ACHN (cell line): ENCODE data around the gene FBLN7.
A peak's percentile ranks its signal among the peaks of the same experiment; 100 is the strongest.
"Not testable (repeated sequence)": the region's sequence is repeated elsewhere in the genome, so short reads cannot be mapped to it uniquely, and the experiment has no call there.

Experiments
- DNase-seq: peaks from one replicate; pipeline ENCODE4 v3.0.0-alpha.2; 2015
- in situ Hi-C: cut with HindIII; loops from 2 replicates; pipeline ENCODE4 v1.10.0; 2017; ENCODE audit warnings: low sequenced_read_pairs, low pct_ligation_motif_present, low pct_unique_long_range_greater_than_20kb

FBLN7 gene

GRCh38 chr2:112197868-112198267, 59.7 kb downstream of the FBLN7 start:
- in situ Hi-C loops: no loop called here
- no peak for DNase-seq

DNA sequence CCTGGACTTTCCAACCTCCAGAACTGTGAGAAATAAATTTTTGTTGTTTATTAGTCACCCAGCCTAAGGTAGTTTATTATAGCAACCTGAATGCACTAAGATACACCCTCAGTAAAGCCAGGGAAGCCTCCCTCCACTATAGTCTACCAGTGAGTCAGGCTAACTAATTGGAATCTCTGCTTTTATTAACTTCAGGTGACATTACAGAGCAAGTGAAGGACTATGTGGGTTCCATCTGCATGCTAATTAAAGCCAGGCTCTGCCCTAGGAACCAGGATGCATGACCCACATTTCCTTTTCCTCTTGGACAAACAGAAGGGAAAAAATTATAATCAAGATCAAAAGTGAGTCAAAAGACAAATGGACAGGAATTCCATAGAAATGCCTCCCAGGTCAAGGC, 60.6 kb downstream of the FBLN7 start:
- in situ Hi-C loops: no loop called here
- no peak for DNase-seq

DNA sequence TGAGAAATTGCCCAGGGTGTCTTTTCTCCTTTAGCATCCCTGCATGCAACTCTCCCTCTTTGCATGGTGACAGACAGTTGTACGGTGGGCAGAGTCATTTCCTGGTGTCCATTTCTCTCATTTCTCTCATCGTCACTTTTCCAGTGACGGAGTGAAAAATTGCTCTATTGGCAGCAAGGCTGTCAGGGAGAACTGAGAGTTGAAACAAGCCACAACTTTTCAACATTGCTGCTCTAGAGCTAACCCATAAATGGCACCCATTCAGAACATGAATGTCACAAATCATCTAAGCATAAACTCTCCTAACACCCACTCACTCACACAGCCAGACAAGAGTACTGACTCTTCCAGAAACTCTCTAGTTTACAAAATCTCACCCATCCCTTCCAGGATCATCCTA, 61.0 kb downstream of the FBLN7 start:
- in situ Hi-C loops: no loop called here
- no peak for DNase-seq

- in situ Hi-C loops: no loop called here
Observed at GRCh38 chr2:112201696-112202430, 63.7 kb downstream of the FBLN7 start.

DNA sequence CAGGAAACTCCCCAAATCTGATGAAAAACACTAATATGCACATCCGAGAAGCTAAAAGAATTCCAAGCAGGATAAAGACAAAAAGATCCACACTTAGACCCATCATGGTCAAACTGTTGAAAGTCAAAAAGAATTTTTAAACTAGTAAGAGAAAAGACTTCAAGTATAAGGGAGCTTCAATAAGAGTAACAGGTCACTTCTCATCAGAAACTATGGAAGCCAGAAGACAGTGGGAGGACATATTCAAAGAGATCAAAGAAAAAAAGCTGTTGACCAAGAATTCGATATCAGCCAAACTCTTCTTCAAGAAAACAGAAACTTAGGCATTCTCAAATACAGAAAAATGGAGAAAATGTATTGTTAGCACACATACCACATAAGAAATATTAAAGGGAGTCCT, 66.2 kb downstream of the FBLN7 start:
- DNase-seq: peak; percentile 46
- in situ Hi-C loops: no loop called here

More at GRCh38 chr2:112201696-112202430, 63.7 kb downstream of the FBLN7 start:
- DNase-seq: no peak

DNA sequence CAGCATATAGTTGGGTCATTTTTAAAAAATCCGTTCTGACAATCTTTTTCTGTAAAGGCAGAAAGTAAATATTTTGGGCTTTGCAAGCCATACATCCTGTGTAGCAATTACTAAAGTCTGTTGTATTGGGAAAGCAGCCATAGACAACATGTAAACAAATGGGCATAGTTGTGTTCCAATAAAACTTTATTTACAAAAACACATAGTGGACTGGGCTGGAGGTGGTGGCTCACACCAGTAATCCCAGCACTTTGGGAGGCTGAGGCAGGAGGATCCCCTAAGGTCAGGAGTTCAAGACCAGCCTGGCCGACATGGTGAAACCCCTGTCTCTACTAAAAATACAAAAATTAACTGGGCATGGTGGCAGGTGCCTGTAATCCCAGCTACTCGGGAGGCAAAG, 69.7 kb downstream of the FBLN7 start:
- in situ Hi-C loops, DNase-seq: not testable (repeated sequence)

DNA sequence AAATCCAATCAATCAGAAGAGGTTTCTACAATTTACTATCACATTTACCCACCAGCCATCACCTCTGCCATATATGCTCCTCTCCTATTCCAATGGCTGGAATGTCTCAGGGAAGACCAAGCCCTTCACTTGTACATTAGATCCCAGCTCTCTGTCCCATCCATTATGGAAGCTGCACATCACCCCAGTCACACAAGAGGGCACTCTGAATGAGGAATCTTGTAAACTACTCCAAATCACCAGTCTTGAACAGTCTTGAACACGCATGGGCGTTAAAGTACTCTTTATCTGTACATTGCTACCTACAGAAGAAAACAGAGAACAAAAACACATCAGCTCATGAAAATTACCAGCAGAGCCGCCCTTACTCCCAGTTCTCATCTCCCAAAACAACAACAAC, 78.0 kb downstream of the FBLN7 start:
- DNase-seq: peak; percentile 43
- in situ Hi-C loops: no loop called here

- in situ Hi-C loops: no loop called here
- DNase-seq: no peak
Observed at GRCh38 chr2:112217854-112218253, 79.7 kb downstream of the FBLN7 start.

- in situ Hi-C loops: no loop called here
- no peak for DNase-seq
Observed at GRCh38 chr2:112220186-112220585, 82.0 kb downstream of the FBLN7 start.

DNA sequence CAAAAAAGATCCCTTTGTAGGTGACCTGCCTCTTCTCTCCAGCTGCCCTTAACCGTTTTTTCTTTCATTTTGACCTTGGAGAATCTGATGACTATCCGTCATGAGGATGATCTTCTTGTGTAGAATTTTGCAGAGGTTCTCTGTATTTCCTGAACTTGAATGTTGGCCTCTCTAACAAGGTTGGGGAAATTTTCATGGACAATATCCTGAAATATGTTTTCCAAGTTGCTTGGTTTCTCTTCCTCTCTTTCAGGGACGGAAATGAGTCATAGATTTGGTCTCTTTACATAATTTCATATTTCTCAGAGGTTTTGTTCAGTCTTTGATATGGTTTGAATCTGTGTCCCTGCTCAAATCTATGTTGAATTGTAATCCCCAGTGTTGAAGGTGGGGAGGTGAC, 82.6 kb downstream of the FBLN7 start:
- in situ Hi-C loops: no loop called here
- no peak for DNase-seq

- in situ Hi-C loops: no loop called here
- no peak for DNase-seq
Observed at GRCh38 chr2:112229348-112229747, 91.2 kb downstream of the FBLN7 start.

GRCh38 chr2:112230371-112230770, 92.2 kb downstream of the FBLN7 start:
- no peak for DNase-seq
- in situ Hi-C loops: no loop called here
